ENCODE data around the gene STAB1. TPM values are rescaled to one million over a fixed set of nuclear protein-coding genes. Genes with fewer than 3 reads are reported as not detected.

The STAB1 gene
- total RNA-seq, 1 donor from 2014 or later: 0.46 TPM

DNA sequence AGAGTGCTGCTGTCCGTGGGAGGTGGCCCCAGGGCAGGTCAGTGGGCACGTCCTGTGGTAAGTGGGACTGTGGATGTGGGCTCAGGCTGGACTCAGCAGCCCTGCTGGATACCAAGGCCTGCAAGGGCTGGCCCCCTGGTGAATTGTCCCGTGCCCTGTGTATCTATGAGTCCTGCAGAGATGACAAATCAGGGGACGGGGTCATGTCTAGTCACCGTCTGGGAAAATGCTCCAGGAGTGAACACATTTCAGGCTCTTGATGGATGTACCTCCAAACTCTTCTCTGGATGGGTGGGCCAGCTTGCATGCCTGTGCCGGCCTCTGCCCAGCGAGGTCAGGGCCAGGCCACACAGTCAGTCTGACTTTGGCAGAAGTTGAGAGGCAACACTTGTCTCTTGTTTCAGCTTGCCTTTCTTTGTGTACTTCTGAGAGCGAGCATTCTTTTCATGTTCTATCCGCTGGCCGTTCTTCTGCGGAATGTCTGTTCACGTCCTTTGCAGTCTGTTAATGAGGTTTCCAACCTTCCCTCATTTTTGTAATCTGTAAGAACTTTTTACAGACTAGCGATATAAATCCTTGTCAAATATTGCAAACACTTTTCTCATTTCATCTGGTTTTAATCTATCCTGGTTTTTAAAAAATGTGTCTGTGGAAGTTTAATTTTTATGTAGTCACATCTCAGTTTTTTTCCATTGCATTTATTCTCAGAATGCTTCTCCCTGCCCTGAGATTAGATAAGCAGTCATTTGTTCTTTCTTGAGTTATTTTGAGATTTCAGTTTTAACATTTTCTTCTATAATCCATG is 11.4 kb upstream of the STAB1 start:
- H3K27me3 Mint-ChIP-seq: no peaks in the 10 kb centered on the region
- peaks cover 18% of the 10 kb centered on the region for H3K36me3 Mint-ChIP-seq (ENCODE audit: insufficient read depth)
- peak overlapping the region; percentile 87 for H3K27ac Mint-ChIP-seq
- H3K4me3 Mint-ChIP-seq (ENCODE audit: low read depth): no peak overlapping the region
- H3K9me3 Mint-ChIP-seq (ENCODE audit: low read depth): no peaks in the 10 kb centered on the region
- TF ChIP-seq, protein P1, sequence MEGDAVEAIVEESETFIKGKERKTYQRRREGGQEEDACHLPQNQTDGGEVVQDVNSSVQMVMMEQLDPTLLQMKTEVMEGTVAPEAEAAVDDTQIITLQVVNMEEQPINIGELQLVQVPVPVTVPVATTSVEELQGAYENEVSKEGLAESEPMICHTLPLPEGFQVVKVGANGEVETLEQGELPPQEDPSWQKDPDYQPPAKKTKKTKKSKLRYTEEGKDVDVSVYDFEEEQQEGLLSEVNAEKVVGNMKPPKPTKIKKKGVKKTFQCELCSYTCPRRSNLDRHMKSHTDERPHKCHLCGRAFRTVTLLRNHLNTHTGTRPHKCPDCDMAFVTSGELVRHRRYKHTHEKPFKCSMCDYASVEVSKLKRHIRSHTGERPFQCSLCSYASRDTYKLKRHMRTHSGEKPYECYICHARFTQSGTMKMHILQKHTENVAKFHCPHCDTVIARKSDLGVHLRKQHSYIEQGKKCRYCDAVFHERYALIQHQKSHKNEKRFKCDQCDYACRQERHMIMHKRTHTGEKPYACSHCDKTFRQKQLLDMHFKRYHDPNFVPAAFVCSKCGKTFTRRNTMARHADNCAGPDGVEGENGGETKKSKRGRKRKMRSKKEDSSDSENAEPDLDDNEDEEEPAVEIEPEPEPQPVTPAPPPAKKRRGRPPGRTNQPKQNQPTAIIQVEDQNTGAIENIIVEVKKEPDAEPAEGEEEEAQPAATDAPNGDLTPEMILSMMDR (IDR thresholded peaks at IDR 0.05; ENCODE audit: unreplicated experiment): no peak
- DNase-seq (ENCODE audit: low spot score, unreplicated experiment): no peak
- peaks cover 6% of the 10 kb centered on the region for H3K4me1 Mint-ChIP-seq (ENCODE audit: low read depth)

DNA sequence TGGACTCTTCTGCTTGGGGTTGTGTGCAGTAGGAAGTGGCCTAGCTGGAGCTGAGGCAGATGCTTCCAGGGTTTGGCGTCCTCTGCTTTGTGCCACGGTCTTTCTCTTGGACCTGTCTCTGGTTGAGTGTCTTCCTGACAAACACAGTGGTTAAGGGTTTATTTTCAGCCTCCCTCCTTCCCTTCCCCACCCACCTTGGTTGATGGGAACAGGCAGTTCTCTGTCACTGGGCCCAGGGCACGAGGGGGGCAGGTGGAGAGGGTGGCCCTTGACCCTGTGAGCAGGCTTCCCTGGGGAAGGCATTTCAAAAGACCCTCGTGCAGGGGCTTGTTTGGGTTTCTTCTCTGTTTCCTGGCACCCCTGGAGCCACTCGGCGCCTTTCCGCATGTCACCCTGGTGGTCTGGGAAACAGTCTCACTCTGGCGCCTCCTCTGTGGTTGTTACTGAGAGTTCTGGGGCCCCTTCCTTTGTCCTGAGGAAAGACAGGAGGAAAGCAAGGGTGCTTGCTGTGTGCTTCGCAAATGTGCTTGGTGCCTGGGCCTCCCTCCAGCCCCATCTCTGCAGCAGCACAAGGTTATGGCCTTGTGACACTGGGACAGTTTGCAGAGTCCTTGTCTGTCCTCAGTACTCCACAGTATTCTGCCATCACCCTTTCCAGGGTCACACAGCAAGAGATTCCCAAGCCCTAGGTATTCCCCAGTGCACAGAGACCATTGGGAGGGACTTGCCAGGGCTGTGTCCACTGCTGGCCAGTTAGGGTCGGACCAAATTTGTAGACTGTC is 10.3 kb upstream of the STAB1 start:
- TF ChIP-seq, protein P1 (IDR thresholded peaks at IDR 0.05; ENCODE audit: unreplicated experiment): no peak
- Mint-ChIP-seq H3K4me1 (ENCODE audit: low read depth) (peaks cover 6% of the 10 kb centered on the region), H3K4me3 (ENCODE audit: low read depth) (no peak overlapping the region), H3K9me3 (ENCODE audit: low read depth) (no peaks in the 10 kb centered on the region), H3K27ac (no peak overlapping the region), H3K36me3 (ENCODE audit: insufficient read depth) (peaks cover 17% of the 10 kb centered on the region), H3K27me3 (no peaks in the 10 kb centered on the region)
- DNase-seq (ENCODE audit: low spot score, unreplicated experiment): no peak

DNA sequence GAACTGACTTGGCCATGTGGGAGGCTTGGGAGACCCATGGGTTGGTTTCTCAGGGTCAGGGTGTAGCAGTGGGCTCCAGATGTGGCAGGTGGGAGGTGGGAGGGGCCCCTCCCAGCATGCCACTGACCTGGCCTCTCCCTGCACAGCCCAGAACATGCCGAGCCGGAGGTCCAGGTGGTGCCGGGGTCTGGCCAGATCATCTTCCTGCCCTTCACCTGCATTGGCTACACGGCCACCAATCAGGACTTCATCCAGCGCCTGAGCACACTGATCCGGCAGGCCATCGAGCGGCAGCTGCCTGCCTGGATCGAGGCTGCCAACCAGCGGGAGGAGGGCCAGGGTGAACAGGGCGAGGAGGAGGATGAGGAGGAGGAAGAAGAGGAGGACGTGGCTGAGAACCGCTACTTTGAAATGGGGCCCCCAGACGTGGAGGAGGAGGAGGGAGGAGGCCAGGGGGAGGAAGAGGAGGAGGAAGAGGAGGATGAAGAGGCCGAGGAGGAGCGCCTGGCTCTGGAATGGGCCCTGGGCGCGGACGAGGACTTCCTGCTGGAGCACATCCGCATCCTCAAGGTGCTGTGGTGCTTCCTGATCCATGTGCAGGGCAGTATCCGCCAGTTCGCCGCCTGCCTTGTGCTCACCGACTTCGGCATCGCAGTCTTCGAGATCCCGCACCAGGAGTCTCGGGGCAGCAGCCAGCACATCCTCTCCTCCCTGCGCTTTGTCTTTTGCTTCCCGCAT is 7.9 kb upstream of the STAB1 start:
- H3K27me3 Mint-ChIP-seq: no peaks in the 10 kb centered on the region
- H3K36me3 Mint-ChIP-seq (ENCODE audit: insufficient read depth): peaks cover 12% of the 10 kb centered on the region
- no peak for DNase-seq (ENCODE audit: low spot score, unreplicated experiment)
- peaks cover 6% of the 10 kb centered on the region for H3K4me1 Mint-ChIP-seq (ENCODE audit: low read depth)
- no peaks in the 10 kb centered on the region for H3K9me3 Mint-ChIP-seq (ENCODE audit: low read depth)
- H3K4me3 Mint-ChIP-seq (ENCODE audit: low read depth): no peak overlapping the region
- TF ChIP-seq, protein P1 (IDR thresholded peaks at IDR 0.05; ENCODE audit: unreplicated experiment): no peak
- H3K27ac Mint-ChIP-seq: peak overlapping the region; percentile 27

DNA sequence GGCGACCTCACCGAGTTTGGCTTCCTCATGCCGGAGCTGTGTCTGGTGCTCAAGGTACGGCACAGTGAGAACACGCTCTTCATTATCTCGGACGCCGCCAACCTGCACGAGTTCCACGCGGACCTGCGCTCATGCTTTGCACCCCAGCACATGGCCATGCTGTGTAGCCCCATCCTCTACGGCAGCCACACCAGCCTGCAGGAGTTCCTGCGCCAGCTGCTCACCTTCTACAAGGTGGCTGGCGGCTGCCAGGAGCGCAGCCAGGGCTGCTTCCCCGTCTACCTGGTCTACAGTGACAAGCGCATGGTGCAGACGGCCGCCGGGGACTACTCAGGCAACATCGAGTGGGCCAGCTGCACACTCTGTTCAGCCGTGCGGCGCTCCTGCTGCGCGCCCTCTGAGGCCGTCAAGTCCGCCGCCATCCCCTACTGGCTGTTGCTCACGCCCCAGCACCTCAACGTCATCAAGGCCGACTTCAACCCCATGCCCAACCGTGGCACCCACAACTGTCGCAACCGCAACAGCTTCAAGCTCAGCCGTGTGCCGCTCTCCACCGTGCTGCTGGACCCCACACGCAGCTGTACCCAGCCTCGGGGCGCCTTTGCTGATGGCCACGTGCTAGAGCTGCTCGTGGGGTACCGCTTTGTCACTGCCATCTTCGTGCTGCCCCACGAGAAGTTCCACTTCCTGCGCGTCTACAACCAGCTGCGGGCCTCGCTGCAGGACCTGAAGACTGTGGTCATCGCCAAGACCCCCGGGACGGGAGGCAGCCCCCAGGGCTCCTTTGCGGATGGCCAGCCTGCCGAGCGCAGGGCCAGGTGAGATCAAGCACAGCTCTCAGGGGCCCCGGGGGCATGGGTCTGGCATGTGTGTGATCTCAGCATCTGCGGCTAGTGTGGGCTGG is 7.1 kb upstream of the STAB1 start:
- TF ChIP-seq, protein P1 (IDR thresholded peaks at IDR 0.05; ENCODE audit: unreplicated experiment): no peak
- Mint-ChIP-seq H3K27ac (peak overlapping the region; percentile 27), H3K36me3 (ENCODE audit: insufficient read depth) (peaks cover 9% of the 10 kb centered on the region)

More for the DNA sequence above, 7.1 kb upstream of the STAB1 start:
- no peak for DNase-seq (ENCODE audit: low spot score, unreplicated experiment)
- H3K4me1 Mint-ChIP-seq (ENCODE audit: low read depth): peaks cover 6% of the 10 kb centered on the region
- no peaks in the 10 kb centered on the region for H3K27me3 Mint-ChIP-seq
- no peaks in the 10 kb centered on the region for H3K9me3 Mint-ChIP-seq (ENCODE audit: low read depth)
- no peak overlapping the region for H3K4me3 Mint-ChIP-seq (ENCODE audit: low read depth)
